ENCODE data around the gene DNAJC1. TPM values are rescaled to one million over a fixed set of nuclear protein-coding genes. Genes with fewer than 3 reads are reported as not detected.

Gene DNAJC1
- total RNA-seq, 4 donors from 2014 or later: 27.4 to 59.5 (median 37.6) TPM

DNA sequence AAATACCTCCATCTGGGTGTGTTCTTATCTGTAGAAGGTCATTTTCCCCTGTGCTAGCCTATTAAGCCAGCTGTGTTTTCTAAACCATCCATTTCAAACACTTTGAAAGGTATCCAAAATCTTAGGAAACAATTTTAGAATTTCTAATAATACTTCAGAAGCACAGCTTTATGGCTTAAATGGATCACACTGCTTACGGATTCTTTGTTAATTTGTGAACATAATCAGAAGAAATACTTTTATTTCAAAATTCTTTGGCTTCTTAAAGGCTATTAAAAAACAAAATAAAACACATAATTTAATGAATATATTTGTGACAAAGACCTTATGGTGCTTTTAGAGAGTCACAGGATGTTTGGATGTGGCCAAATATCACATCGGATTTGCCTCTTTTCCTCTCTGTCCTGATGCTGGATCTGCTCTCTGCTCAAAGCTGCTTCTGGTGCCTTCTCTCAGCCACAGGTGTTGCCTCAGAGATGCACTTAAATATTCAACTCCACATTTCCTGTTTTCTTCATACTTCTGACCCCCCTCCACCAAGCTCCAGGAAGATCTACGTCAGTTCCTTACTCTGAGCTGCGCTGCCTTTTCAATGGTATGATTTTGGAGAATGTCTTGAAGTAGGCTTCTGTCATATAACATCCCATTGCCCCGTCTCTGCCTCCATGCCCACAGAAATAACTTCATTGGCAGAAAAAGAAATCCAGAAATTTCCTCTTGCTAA, 238.9 kb downstream of the DNAJC1 start:
- no peak for DNase-seq
- TF ChIP-seq, protein P1, sequence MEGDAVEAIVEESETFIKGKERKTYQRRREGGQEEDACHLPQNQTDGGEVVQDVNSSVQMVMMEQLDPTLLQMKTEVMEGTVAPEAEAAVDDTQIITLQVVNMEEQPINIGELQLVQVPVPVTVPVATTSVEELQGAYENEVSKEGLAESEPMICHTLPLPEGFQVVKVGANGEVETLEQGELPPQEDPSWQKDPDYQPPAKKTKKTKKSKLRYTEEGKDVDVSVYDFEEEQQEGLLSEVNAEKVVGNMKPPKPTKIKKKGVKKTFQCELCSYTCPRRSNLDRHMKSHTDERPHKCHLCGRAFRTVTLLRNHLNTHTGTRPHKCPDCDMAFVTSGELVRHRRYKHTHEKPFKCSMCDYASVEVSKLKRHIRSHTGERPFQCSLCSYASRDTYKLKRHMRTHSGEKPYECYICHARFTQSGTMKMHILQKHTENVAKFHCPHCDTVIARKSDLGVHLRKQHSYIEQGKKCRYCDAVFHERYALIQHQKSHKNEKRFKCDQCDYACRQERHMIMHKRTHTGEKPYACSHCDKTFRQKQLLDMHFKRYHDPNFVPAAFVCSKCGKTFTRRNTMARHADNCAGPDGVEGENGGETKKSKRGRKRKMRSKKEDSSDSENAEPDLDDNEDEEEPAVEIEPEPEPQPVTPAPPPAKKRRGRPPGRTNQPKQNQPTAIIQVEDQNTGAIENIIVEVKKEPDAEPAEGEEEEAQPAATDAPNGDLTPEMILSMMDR (IDR thresholded peaks at IDR 0.05): no peak
- TF ChIP-seq POLR2A (IDR thresholded peaks at IDR 0.05): no peak
- intact Hi-C loops (cut with DNase I; ENCODE audit: low total_unique reads): no loop called here
- H3K4me1 ChIP-seq: no peaks in the 10 kb centered on the region
- H3K27me3 ChIP-seq: no peaks in the 10 kb centered on the region
- H3K27ac ChIP-seq: no peak overlapping the region
- H3K9me3 ChIP-seq: no peaks in the 10 kb centered on the region
- no peak overlapping the region for H3K4me3 ChIP-seq
- H3K36me3 ChIP-seq: no peaks in the 10 kb centered on the region

DNA sequence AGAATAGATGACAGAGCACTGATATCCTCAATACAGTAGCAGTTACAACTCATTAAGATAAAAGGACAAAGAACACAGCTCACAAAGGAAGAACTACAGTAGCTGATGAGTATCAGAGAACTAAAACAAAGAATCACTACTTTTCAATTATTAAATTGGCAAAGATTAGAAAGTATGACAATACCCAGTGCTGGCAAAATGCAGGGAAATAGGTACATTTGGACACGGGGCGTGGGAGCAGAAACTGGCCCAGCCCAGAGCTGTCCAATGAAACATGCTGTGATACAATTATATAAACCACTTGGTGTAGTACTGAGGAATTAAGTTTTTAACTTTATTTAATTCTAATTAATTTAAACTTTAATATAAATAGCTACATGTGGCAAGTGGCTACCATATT, 243.2 kb downstream of the DNAJC1 start:
- Histone ChIP-seq H3K36me3 (no peaks in the 10 kb centered on the region), H3K9me3 (no peaks in the 10 kb centered on the region), H3K4me1 (no peaks in the 10 kb centered on the region), H3K27me3 (no peaks in the 10 kb centered on the region), H3K4me3 (no peak overlapping the region), H3K27ac (no peak overlapping the region)
- no peak for TF ChIP-seq POLR2A (IDR thresholded peaks at IDR 0.05)
- TF ChIP-seq, protein P1 (IDR thresholded peaks at IDR 0.05): no peak
- no peak for DNase-seq
- intact Hi-C loops (cut with DNase I; ENCODE audit: low total_unique reads): no loop called here

DNA sequence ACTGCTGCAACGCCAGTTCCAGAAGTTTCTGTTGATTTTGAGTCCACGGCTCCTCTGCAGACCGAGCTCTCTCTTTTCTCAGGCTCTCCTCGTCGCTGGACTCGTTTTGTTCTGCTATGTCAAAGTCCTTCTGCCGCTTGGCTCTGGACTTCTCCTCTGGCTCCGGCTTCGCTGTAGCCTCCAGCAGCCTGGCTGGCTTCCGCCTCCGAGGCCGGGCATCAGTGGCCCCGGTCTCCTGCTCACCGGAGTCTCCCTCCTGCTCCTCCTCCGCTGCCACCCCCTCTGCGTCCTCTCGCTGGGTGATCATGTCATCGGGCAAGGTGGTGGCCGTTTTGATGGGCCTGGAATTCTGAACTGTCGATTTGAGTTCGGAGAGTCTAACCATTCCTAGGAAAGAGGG, 244.3 kb downstream of the DNAJC1 start:
- Histone ChIP-seq H3K4me1 (no peaks in the 10 kb centered on the region), H3K4me3 (no peak overlapping the region), H3K27me3 (no peaks in the 10 kb centered on the region), H3K9me3 (no peaks in the 10 kb centered on the region), H3K36me3 (no peaks in the 10 kb centered on the region), H3K27ac (no peak overlapping the region)
- no peak for DNase-seq
- TF ChIP-seq, protein P1 (IDR thresholded peaks at IDR 0.05): no peak
- TF ChIP-seq POLR2A (IDR thresholded peaks at IDR 0.05): no peak
- intact Hi-C loops (cut with DNase I; ENCODE audit: low total_unique reads): no loop called here

DNA sequence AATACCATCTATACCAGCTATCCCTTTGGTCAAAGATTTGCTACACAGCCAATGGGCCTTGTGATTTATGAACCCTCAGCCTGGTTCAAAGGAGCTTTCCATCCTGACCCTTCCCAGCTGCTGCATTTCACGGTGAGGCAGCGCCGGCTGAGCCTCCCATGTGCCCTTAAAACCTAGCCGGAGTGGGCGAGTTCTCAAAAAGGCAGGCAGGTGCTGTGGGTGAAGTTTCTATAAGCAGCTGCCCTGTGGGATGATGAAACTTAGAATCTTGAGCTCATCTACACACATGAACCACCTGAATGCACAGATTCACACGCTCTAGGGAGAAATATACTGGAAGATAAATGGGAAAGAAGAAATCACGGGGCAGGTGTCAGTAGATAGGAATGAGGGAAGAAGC, 244.8 kb downstream of the DNAJC1 start:
- intact Hi-C loops (cut with DNase I; ENCODE audit: low total_unique reads): no loop called here
- no peak for DNase-seq

DNA sequence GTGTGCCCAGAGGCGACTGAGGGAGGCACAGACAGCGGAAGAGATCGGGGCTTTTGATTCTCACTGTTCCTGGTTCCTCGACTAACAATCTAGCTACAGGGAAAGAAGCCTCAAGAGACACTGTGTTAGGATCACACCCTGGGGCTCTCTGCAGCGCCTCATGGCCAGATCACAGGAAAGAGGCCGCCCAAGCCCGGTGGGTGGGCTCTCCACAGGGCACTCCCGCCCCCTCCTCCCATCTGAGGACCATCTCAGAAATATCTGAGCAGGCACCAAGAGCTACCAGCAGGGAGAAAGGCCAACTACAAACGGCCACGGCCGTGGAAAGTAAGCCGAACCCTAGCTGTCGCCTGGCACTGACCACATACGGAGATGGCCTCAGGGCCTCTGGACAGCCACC, 245.3 kb downstream of the DNAJC1 start:
- intact Hi-C loops (cut with DNase I; ENCODE audit: low total_unique reads): no loop called here
- Histone ChIP-seq H3K9me3 (no peaks in the 10 kb centered on the region), H3K4me1 (no peaks in the 10 kb centered on the region), H3K36me3 (no peaks in the 10 kb centered on the region), H3K27me3 (no peaks in the 10 kb centered on the region), H3K27ac (no peak overlapping the region), H3K4me3 (no peak overlapping the region)
- TF ChIP-seq, protein P1 (IDR thresholded peaks at IDR 0.05): no peak
- TF ChIP-seq POLR2A (IDR thresholded peaks at IDR 0.05): no peak
- DNase-seq: no peak

More for the DNA sequence above, 244.8 kb downstream of the DNAJC1 start:
- Histone ChIP-seq H3K27ac (no peak overlapping the region), H3K9me3 (no peaks in the 10 kb centered on the region), H3K27me3 (no peaks in the 10 kb centered on the region), H3K36me3 (no peaks in the 10 kb centered on the region), H3K4me3 (no peak overlapping the region), H3K4me1 (no peaks in the 10 kb centered on the region)
- no peak for TF ChIP-seq POLR2A (IDR thresholded peaks at IDR 0.05)
- TF ChIP-seq, protein P1 (IDR thresholded peaks at IDR 0.05): no peak
